ENCODE measurements around the gene TMEM106C.

GRCh38 chr12:47955059-47955458 lies 8.3 kb upstream of the TMEM106C start:
- TF ChIP-seq CTCF (IDR thresholded peaks at IDR 0.05) (no peak), POLR2A (IDR thresholded peaks at IDR 0.05) (no peak)

Data from tibial nerve (tissue), 3 donors.